ENCODE measurements around the gene IFIT1.
A peak's percentile ranks its signal among the peaks of the same experiment; 100 is the strongest.
"Not testable (repeated sequence)": the region's sequence is repeated elsewhere in the genome, so short reads cannot be mapped to it uniquely, and the experiment has no call there.

Gene IFIT1

GRCh38 chr10:89428877-89429276 is 36.5 kb downstream of the IFIT1 start:
- DNase-seq (ENCODE audit: insufficient read length, low spot score) (no peak), FAIRE-seq (no peak)

- FAIRE-seq (no peak), DNase-seq (ENCODE audit: insufficient read length, low spot score) (peak; percentile 14)
These were observed 39.6 kb downstream of the IFIT1 start for GRCh38 chr10:89431977-89432376.

- FAIRE-seq (no peak), DNase-seq (ENCODE audit: insufficient read length, low spot score) (no peak)
These were observed 46.1 kb downstream of the IFIT1 start for GRCh38 chr10:89438525-89438924.

- DNase-seq (ENCODE audit: insufficient read length, low spot score) (no peak), FAIRE-seq (no peak)
These were observed 48.0 kb downstream of the IFIT1 start for GRCh38 chr10:89440226-89441009.

GRCh38 chr10:89442289-89442688 is 49.9 kb downstream of the IFIT1 start:
- DNase-seq (ENCODE audit: insufficient read length, low spot score) (no peak), FAIRE-seq (no peak)

GRCh38 chr10:89444819-89445218 is 52.4 kb downstream of the IFIT1 start:
- DNase-seq (ENCODE audit: insufficient read length, low spot score); FAIRE-seq: not testable (repeated sequence)

GRCh38 chr10:89450901-89451300 is 58.5 kb downstream of the IFIT1 start:
- FAIRE-seq, result no peak

GRCh38 chr10:89452193-89452592 is 59.8 kb downstream of the IFIT1 start:
- no peak for DNase-seq (ENCODE audit: insufficient read length, low spot score)
- FAIRE-seq, result no peak

More at GRCh38 chr10:89450901-89451300, 58.5 kb downstream of the IFIT1 start:
- no peak for DNase-seq (ENCODE audit: insufficient read length, low spot score)

GRCh38 chr10:89454561-89455347 is 62.3 kb downstream of the IFIT1 start:
- FAIRE-seq (no peak), DNase-seq (ENCODE audit: insufficient read length, low spot score) (no peak)

Data from HTR-8/SVneo (cell line).